Measurements from ENCODE around the gene IKZF3. TPM values are rescaled to one million over a fixed set of nuclear protein-coding genes. Genes with fewer than 3 reads are reported as not detected.

The IKZF3 gene
- total RNA-seq, 1 experiment from 2014 or later: 0.22 TPM

DNA sequence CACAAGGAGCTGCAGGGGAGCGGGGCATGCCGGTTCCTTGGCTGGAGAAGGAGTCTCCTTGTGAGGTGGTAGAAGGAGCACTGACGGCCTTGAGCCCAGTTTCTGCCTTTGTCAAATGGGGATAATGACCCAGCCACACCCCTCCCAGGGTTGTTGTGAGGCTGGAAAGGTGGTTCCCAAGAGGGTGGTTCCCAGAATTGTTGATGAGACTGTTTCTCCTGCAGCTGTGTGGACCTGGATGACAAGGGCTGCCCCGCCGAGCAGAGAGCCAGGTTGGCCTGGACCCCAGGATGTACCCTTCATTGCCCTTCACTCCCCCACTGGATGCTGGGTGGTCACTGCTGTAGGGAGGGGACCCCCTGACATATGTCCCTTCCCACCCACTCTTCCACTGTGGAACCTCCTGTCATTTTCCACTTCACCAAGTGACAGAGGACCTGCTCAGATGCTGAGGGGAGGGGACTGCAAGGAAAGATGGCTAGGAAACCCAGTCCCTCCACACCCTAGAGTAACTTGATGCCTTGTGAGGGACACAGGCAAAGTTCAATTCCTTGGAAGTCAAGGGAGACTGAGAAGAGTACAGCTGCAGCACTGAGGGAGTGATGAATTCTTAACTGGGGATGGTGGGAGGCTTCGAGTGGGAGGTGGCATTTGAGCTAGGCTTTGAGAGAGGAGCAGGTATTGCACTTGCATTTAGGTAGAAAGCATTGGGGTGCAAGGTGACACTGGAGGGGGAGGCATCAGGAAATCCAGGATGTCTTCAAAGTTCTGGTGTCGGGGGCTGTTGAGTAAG lies 144.4 kb downstream of the IKZF3 start:
- Histone ChIP-seq H2AK5ac (ENCODE audit: insufficient read length, low read length) (no peak overlapping the region), H3K4me1 (ENCODE audit: insufficient read depth, low read length) (no peaks in the 10 kb centered on the region), H3K18ac (ENCODE audit: insufficient read length, low read depth, low read length) (no peak overlapping the region), H3K9me3 (ENCODE audit: control insufficient read depth, low read depth, low read length) (no peaks in the 10 kb centered on the region), H3K27ac (ENCODE audit: insufficient read length, low read depth, low read length) (no peak overlapping the region), H4K5ac (ENCODE audit: insufficient read length, low read depth, low read length) (no peak overlapping the region), H3K79me1 (ENCODE audit: insufficient read depth, low read depth, low read length, poor library complexity, severe bottlenecking) (no peaks in the 10 kb centered on the region), H3K79me2 (ENCODE audit: insufficient read depth, low read length) (no peaks in the 10 kb centered on the region), H3K27me3 (ENCODE audit: insufficient read depth, low read length) (no peaks in the 10 kb centered on the region), H2BK12ac (ENCODE audit: insufficient read length, low read depth, low read length) (no peak overlapping the region), H2AFZ (ENCODE audit: low read length) (no peak overlapping the region), H4K91ac (ENCODE audit: insufficient read length, low read depth, low read length) (no peak overlapping the region), H4K20me1 (ENCODE audit: control insufficient read depth, insufficient read depth, insufficient read length) (no peaks in the 10 kb centered on the region), H3K23me2 (ENCODE audit: insufficient read length, low read depth, low read length, poor library complexity, severe bottlenecking) (no peaks in the 10 kb centered on the region), H3K14ac (ENCODE audit: insufficient read depth, low read length) (no peak overlapping the region), H2BK15ac (ENCODE audit: low read depth, low read length) (no peak overlapping the region), H3K4me2 (ENCODE audit: insufficient read depth, insufficient read length, low read length) (no peak overlapping the region), H2BK20ac (ENCODE audit: low read depth, low read length, poor library complexity, severe bottlenecking) (no peak overlapping the region), H3K9ac (ENCODE audit: extremely low read depth, insufficient read length, low read length) (no peak overlapping the region), H4K8ac (replicated peaks; ENCODE audit: insufficient read length, low read depth, low read length) (no peak overlapping the region), H2BK120ac (ENCODE audit: low read depth, low read length, poor library complexity, severe bottlenecking) (no peak overlapping the region), H3K56ac (ENCODE audit: insufficient read length, low read depth, low read length) (no peak overlapping the region), H3K4ac (ENCODE audit: low read depth, low read length) (no peak overlapping the region), H2BK5ac (ENCODE audit: insufficient read length, low read length) (no peak overlapping the region), H3K23ac (ENCODE audit: insufficient read length, low read depth, low read length) (no peak overlapping the region), H3T11ph (ENCODE audit: low read length) (no peak overlapping the region)
- WGBS (ENCODE audit: extremely low coverage, insufficient read length, low lambda C conversion rate): no CpG with 5 or more reads among the region's 7 CpGs
- no peak overlapping the region for H3K4me3 Mint-ChIP-seq
- no peak for DNase-seq
- no peaks in the 10 kb centered on the region for H3K27me3 Mint-ChIP-seq (ENCODE audit: low read depth)
- H3K9me3 Mint-ChIP-seq: no peaks in the 10 kb centered on the region
- peaks cover 66 to 95% (median 81%) of the 10 kb centered on the region in 3 experiments for H3K36me3 Mint-ChIP-seq (ENCODE audit: insufficient read depth in 1 of 3, low read depth in 3 of 3)
- H3K4me1 Mint-ChIP-seq: peaks cover 3 to 8% of the 10 kb centered on the region in 2 experiments
- TF ChIP-seq, protein P1, sequence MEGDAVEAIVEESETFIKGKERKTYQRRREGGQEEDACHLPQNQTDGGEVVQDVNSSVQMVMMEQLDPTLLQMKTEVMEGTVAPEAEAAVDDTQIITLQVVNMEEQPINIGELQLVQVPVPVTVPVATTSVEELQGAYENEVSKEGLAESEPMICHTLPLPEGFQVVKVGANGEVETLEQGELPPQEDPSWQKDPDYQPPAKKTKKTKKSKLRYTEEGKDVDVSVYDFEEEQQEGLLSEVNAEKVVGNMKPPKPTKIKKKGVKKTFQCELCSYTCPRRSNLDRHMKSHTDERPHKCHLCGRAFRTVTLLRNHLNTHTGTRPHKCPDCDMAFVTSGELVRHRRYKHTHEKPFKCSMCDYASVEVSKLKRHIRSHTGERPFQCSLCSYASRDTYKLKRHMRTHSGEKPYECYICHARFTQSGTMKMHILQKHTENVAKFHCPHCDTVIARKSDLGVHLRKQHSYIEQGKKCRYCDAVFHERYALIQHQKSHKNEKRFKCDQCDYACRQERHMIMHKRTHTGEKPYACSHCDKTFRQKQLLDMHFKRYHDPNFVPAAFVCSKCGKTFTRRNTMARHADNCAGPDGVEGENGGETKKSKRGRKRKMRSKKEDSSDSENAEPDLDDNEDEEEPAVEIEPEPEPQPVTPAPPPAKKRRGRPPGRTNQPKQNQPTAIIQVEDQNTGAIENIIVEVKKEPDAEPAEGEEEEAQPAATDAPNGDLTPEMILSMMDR (conservative IDR thresholded peaks at IDR 0.05): no peak
- peak overlapping the region in 2 of 3 experiments; percentile 10 to 29; a peak in 2 of 7 replicates for H3K27ac Mint-ChIP-seq

Measured in H9 (cell line).